Nephron (organoid): ENCODE measurements around the gene SH3RF2.
"Not testable (repeated sequence)": the region's sequence is repeated elsewhere in the genome, so short reads cannot be mapped to it uniquely, and the experiment has no call there.

Experiments
- H3K27ac Mint-ChIP-seq, 3 experiments: 2 replicates each; pipeline ENCODE4 v1.8.0; 2020; ENCODE audit warnings: mixed read lengths in 3 of 3, mild to moderate bottlenecking in 2 of 3, moderate library complexity in 1 of 3
- H3K27me3 Mint-ChIP-seq: 2 replicates; pipeline ENCODE4 v1.8.0; 2021; ENCODE audit warnings: low read depth, mild to moderate bottlenecking, moderate library complexity, mixed read lengths
- H3K36me3 Mint-ChIP-seq: 2 replicates; pipeline ENCODE4 v1.8.0; 2020; ENCODE audit warnings: low read depth, mixed read lengths
- H3K4me1 Mint-ChIP-seq: 2 replicates; pipeline ENCODE4 v1.8.0; 2020; ENCODE audit warnings: mixed read lengths
- H3K4me3 Mint-ChIP-seq, 3 experiments: 2 replicates each; pipeline ENCODE4 v1.8.0; 2020; ENCODE audit warnings: mild to moderate bottlenecking in 3 of 3, mixed read lengths in 3 of 3, moderate library complexity in 2 of 3
- H3K9me3 Mint-ChIP-seq: 2 replicates; pipeline ENCODE4 v1.8.0; 2020; ENCODE audit warnings: mixed read lengths
- TF ChIP-seq, protein P1 (sequence below), 3 experiments: fragments of 200-600 bp; sonication (generic); IDR thresholded peaks; one replicate each; pipeline ENCODE4 v1.5.0; 2021; ENCODE audit warnings: antibody characterized with exemption in 3 of 3; ENCODE audit not compliant: unreplicated experiment in 3 of 3

The SH3RF2 gene

DNA sequence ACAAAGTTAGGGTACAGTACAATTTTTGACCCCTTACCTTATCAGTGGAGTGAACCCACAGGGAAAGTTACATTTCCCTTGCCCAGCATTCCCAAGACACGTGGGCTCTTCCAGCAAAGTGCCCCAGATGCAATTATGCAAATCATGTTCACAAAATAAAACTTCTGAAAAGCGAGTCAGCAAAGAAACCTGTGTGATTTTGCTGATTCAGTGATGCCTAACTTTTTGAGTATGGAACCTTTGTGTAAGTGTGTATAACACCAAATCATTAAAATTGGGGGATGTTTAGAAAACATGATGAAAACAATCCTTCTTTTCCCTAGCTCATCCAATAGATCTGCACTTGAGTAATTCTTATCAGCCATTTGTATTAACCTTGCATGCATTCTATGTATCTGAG is 52.6 kb downstream of the SH3RF2 start:
- Mint-ChIP-seq H3K9me3 (peaks cover 9% of the 10 kb centered on the region), H3K36me3 (peaks cover 11% of the 10 kb centered on the region), H3K4me3 (no peak overlapping the region), H3K27ac (no peak overlapping the region), H3K4me1 (peaks cover 2% of the 10 kb centered on the region), H3K27me3 (no peaks in the 10 kb centered on the region)
- TF ChIP-seq, protein P1, sequence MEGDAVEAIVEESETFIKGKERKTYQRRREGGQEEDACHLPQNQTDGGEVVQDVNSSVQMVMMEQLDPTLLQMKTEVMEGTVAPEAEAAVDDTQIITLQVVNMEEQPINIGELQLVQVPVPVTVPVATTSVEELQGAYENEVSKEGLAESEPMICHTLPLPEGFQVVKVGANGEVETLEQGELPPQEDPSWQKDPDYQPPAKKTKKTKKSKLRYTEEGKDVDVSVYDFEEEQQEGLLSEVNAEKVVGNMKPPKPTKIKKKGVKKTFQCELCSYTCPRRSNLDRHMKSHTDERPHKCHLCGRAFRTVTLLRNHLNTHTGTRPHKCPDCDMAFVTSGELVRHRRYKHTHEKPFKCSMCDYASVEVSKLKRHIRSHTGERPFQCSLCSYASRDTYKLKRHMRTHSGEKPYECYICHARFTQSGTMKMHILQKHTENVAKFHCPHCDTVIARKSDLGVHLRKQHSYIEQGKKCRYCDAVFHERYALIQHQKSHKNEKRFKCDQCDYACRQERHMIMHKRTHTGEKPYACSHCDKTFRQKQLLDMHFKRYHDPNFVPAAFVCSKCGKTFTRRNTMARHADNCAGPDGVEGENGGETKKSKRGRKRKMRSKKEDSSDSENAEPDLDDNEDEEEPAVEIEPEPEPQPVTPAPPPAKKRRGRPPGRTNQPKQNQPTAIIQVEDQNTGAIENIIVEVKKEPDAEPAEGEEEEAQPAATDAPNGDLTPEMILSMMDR (IDR thresholded peaks at IDR 0.05; ENCODE audit: unreplicated experiment in 3 of 3), result no peak

DNA sequence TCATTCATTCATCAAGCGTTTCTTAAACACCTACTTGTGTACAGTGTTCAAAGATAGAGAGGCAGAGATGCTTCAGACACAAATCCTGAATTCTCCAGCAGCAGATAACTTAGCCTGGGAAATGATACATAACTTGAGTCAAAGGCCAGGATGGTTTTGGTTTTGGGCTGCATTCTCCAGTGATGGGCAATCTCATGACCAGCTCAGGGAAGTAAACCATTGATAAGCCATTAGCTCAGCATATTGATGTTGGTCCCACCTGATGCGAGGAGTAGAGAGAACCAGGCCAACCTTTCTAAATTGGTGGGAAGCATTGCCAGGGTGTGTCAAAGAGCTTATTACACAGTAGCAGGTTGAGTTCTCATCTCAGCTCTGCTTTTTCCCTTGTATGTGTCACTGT is 53.0 kb downstream of the SH3RF2 start:
- Mint-ChIP-seq H3K9me3 (peaks cover 13% of the 10 kb centered on the region), H3K27me3 (no peaks in the 10 kb centered on the region), H3K4me1 (no peaks in the 10 kb centered on the region), H3K36me3 (peaks cover 15% of the 10 kb centered on the region), H3K4me3 (no peak overlapping the region), H3K27ac (no peak overlapping the region)
- TF ChIP-seq, protein P1 (IDR thresholded peaks at IDR 0.05; ENCODE audit: unreplicated experiment in 3 of 3), result no peak

DNA sequence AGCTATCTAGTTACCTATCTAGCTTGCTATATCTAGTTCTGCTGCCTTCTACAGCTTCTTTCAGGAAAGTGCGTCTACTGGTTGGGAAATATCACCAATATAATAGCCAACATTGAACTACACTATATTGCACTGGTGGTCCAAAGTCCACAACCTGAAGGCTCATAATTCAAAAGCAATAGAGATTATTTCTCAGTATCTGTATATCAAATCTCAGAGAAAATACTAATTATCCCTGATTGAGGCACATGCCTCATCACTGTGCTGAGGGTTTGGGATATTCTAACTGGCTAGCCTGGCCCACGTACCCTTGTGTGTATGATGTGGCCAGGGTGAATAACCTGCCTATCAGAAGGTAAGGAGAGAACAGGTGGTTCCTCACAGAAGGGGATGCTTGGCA is 53.8 kb downstream of the SH3RF2 start:
- H3K27ac Mint-ChIP-seq, result no peak overlapping the region

DNA sequence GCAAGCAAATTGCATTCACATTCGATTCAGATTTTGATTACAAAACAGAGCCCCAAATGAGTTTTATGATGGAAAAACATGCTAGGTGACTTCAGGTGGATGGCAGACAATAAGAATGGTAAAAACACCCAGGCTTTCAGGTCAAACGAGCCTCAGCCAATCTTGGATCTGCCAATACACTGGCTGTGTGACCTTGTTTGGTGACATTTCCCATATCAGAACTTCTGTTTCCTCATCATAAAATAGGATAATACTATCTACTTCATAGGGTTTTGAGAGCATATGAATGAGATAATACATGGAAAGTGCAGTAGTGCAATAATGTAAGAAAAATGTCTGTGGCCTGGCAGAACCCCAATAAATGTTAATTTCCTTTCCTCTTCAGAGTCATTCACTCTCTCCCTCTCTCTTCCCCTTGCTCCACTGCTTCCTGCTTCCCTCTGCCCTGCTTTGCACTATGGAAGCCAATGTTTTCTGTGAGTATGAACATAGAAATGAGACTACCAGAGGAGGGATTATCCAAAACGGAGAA is 54.7 kb downstream of the SH3RF2 start:
- H3K27ac Mint-ChIP-seq, result no peak overlapping the region
- TF ChIP-seq, protein P1 (IDR thresholded peaks at IDR 0.05; ENCODE audit: unreplicated experiment in 3 of 3), result no peak
- peaks cover 21% of the 10 kb centered on the region for H3K36me3 Mint-ChIP-seq
- no peaks in the 10 kb centered on the region for H3K27me3 Mint-ChIP-seq
- H3K9me3 Mint-ChIP-seq, result peaks cover 16% of the 10 kb centered on the region
- no peak overlapping the region for H3K4me3 Mint-ChIP-seq
- H3K4me1 Mint-ChIP-seq, result no peaks in the 10 kb centered on the region

More for the DNA sequence above, 53.8 kb downstream of the SH3RF2 start:
- Mint-ChIP-seq H3K9me3 (peaks cover 14% of the 10 kb centered on the region), H3K4me1 (no peaks in the 10 kb centered on the region), H3K4me3 (no peak overlapping the region), H3K27me3 (no peaks in the 10 kb centered on the region), H3K36me3 (peaks cover 21% of the 10 kb centered on the region)
- TF ChIP-seq, protein P1 (IDR thresholded peaks at IDR 0.05; ENCODE audit: unreplicated experiment in 3 of 3), result no peak

DNA sequence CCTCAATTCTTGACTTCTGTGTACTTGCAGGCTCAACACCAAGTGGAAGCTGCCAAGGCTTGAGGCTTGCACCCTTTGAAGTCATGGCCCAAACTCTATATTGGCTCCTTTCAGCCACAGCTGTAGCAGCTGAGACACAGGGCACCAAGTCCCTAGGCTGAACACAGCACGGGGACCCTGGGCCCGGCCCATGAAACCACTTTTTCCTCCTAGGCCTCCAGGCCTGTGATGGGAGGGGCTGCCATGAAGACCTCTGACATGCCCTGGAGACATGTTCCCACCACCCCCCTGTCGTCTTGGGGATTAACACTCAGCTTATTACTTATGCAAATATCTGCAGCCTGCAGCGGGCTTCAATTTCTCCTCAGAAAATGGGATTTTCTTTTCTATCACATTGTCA is 57.2 kb downstream of the SH3RF2 start:
- peaks cover 21% of the 10 kb centered on the region for H3K36me3 Mint-ChIP-seq
- H3K4me3 Mint-ChIP-seq, H3K4me1 Mint-ChIP-seq, H3K27ac Mint-ChIP-seq, H3K27me3 Mint-ChIP-seq: not testable (repeated sequence)
- H3K9me3 Mint-ChIP-seq, result peaks cover 16% of the 10 kb centered on the region

DNA sequence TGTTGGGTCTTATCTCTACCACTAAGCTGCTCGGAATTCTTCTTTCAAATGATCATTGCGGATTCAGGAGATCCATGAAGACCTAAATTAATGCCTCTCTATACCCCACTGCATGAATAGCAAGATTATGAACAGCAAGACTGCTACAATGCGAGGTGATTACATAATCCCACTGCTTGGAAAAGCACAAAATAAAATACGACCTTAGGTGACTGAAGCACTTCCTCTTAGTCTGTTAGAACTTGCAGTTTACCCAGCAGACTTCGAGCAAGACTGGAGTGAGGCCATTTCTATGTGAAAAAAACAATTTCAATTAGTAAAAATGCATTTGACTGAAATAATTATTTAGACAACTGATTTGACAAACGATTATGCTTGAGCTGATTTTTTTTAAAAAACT is 59.8 kb downstream of the SH3RF2 start:
- no peak overlapping the region for H3K4me3 Mint-ChIP-seq
- no peaks in the 10 kb centered on the region for H3K27me3 Mint-ChIP-seq
- no peak overlapping the region for H3K27ac Mint-ChIP-seq
- TF ChIP-seq, protein P1 (IDR thresholded peaks at IDR 0.05; ENCODE audit: unreplicated experiment in 3 of 3), result no peak
- H3K4me1 Mint-ChIP-seq, result no peaks in the 10 kb centered on the region
- H3K36me3 Mint-ChIP-seq, result peaks cover 26% of the 10 kb centered on the region
- H3K9me3 Mint-ChIP-seq, result peaks cover 16% of the 10 kb centered on the region
